GM23338 (cell line): ENCODE measurements around the gene STK17A.

Experiments used
- EZH2phosphoT487 ChIP-seq: fragments of 200-600 bp; sonication (generic); IDR thresholded peaks from one replicate; pipeline ENCODE4 v1.8.1; 2018; ENCODE audit warnings: antibody characterized with exemption; ENCODE audit not compliant: unreplicated experiment
- TF ChIP-seq, protein P1 (sequence below), 2 experiments: fragments of 200-600 bp in 1 of 2; sonication (generic) in 1 of 2; conservative IDR thresholded peaks; 2 replicates each; pipeline versions ENCODE4 v1.5.1 to v1.6.1; 2016 to 2017; ENCODE audit warnings: antibody characterized with exemption in 2 of 2, low read depth in 2 of 2, mild to moderate bottlenecking in 2 of 2, moderate library complexity in 1 of 2

DNA sequence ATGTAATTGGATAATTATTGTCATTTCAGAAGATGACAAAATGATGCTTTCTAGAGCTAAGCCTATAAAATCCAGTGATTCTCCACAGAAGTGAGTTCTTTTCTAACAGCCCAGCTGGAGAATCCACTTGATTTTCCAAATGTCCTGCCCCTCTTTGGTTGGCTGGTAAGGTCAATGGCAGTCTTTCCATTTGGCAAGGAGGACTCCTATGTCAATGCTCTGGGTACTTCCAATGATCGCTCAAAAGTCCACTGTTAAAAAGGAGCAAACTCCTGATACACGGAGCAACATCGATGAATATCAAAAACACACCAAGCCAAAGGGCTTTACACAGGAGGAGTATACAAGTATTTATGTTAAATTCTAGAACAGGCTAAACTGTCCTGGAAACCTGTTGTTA, 57.8 kb downstream of the STK17A start:
- TF ChIP-seq, protein P1, sequence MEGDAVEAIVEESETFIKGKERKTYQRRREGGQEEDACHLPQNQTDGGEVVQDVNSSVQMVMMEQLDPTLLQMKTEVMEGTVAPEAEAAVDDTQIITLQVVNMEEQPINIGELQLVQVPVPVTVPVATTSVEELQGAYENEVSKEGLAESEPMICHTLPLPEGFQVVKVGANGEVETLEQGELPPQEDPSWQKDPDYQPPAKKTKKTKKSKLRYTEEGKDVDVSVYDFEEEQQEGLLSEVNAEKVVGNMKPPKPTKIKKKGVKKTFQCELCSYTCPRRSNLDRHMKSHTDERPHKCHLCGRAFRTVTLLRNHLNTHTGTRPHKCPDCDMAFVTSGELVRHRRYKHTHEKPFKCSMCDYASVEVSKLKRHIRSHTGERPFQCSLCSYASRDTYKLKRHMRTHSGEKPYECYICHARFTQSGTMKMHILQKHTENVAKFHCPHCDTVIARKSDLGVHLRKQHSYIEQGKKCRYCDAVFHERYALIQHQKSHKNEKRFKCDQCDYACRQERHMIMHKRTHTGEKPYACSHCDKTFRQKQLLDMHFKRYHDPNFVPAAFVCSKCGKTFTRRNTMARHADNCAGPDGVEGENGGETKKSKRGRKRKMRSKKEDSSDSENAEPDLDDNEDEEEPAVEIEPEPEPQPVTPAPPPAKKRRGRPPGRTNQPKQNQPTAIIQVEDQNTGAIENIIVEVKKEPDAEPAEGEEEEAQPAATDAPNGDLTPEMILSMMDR (conservative IDR thresholded peaks at IDR 0.05; ENCODE audit: low read depth in 2 of 2), result no peak
- TF ChIP-seq EZH2phosphoT487, result no peak
